KOPT-K1 (cell line): ENCODE results near the gene HOXD8.

Source experiments
- H3K27ac ChIP-seq: fragments of 200-600 bp; sonication (generic); 2 replicates; pipeline ENCODE4 v1.5.1; 2016; ENCODE audit warnings: antibody characterized with exemption, mild to moderate bottlenecking, low read depth, low read length; ENCODE audit not compliant: poor library complexity, severe bottlenecking
- H3K36me3 ChIP-seq: fragments of 200-600 bp; sonication (generic); 2 replicates; pipeline ENCODE4 v1.5.1; 2017; ENCODE audit warnings: antibody characterized with exemption, mild to moderate bottlenecking, low read length, moderate library complexity; ENCODE audit not compliant: insufficient read depth
- H3K9me3 ChIP-seq: fragments of 200-600 bp; sonication (generic); 2 replicates; pipeline ENCODE4 v1.5.1; 2017; ENCODE audit warnings: antibody characterized with exemption, low read length, mild to moderate bottlenecking; ENCODE audit not compliant: insufficient read depth, poor library complexity, severe bottlenecking

The HOXD8 gene

DNA sequence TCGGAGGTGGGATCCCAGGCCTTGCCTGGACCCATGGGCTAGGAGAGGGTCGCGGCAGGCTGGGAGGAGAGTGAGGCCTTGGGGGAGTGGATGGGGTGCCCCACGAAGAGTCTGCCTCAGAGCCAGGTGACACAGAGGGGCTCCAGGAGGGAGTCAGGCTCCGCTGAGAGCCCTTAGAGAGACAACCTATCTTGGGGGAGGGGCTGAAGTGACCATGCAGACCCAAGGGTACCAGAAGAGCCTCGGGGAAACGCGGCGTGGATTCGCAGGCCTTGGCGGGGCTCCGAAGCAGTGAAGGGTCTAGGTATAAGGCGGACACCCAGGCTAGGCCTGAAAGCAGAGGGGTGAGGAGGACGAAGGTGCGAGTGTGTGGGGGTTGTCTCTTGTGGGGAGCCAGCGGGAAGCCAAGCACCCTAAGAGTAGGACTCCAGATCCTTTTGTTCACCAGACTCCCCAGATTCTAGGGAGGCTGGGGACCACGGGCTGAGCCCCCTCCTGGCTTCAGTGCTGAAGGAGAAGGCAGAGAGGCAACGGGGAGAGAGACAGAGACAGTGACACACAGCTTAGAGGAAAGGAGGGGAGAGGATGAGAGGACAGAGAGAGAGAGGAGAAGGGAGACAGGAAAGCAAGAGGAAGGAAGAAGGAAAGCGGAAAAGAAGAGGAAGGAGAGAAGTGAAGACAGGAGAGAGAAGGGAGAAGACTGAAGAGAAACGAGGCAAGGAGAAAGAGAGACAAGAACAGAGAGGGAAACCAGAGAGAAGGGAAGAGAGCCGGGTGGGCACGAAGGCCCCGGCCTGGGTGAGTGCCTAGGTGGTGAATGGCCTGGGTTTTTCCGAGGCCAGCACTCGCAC, 23.6 kb upstream of the HOXD8 start:
- no peak overlapping the region for H3K27ac ChIP-seq
- no peaks in the 10 kb centered on the region for H3K9me3 ChIP-seq
- no peaks in the 10 kb centered on the region for H3K36me3 ChIP-seq

GRCh38 chr2:176106581-176107539, 22.6 kb upstream of the HOXD8 start, which contains the start of gene HOXD11:
TSS of gene HOXD11 (plus strand) at chr2:176107280. CDS start at chr2:176107356, 76 bp downstream.
- Histone ChIP-seq H3K9me3 (no peaks in the 10 kb centered on the region), H3K27ac (no peak within 1 kb of the TSS), H3K36me3 (no peaks in the 10 kb centered on the region)

DNA sequence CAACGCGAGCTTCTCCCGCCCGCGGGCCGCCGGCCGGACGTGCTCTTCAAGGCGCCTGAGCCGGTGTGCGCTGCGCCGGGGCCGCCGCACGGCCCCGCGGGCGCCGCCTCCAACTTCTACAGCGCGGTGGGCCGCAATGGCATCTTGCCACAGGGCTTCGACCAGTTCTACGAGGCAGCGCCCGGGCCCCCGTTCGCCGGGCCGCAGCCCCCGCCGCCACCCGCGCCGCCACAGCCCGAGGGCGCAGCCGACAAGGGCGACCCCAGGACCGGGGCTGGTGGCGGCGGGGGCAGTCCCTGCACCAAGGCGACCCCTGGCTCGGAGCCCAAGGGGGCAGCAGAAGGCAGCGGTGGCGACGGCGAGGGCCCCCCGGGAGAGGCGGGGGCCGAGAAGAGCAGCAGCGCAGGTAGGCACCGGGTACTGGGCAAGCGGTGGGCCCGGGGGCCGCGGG, 21.7 kb upstream of the HOXD8 start:
- H3K9me3 ChIP-seq: no peaks in the 10 kb centered on the region
- H3K36me3 ChIP-seq: no peaks in the 10 kb centered on the region
- no peak overlapping the region for H3K27ac ChIP-seq

- Histone ChIP-seq H3K36me3 (no peaks in the 10 kb centered on the region), H3K27ac (no peak overlapping the region), H3K9me3 (no peaks in the 10 kb centered on the region)
Measured at GRCh38 chr2:176109192-176109901, 20.2 kb upstream of the HOXD8 start.

DNA sequence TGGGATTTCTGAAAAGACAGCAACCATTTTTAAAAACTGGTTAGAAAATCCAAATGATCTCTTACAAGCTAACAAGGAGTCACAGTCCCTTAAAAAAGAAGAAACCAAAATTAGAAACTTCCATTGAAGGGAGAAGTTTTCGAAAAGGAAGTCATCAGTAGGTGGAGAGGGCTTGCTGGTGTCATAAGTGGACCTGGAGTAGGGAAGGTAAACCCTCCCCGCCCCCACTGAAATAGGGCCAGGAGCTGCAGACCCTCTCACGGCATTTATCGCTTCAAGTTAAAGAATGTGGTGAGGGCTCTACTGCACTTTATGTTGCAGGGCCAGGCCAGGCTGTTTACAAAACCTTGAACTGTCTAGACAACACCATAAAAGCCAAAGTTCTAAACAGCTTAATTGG, 19.6 kb upstream of the HOXD8 start:
- no peaks in the 10 kb centered on the region for H3K36me3 ChIP-seq
- no peak overlapping the region for H3K27ac ChIP-seq
- H3K9me3 ChIP-seq: no peaks in the 10 kb centered on the region

DNA sequence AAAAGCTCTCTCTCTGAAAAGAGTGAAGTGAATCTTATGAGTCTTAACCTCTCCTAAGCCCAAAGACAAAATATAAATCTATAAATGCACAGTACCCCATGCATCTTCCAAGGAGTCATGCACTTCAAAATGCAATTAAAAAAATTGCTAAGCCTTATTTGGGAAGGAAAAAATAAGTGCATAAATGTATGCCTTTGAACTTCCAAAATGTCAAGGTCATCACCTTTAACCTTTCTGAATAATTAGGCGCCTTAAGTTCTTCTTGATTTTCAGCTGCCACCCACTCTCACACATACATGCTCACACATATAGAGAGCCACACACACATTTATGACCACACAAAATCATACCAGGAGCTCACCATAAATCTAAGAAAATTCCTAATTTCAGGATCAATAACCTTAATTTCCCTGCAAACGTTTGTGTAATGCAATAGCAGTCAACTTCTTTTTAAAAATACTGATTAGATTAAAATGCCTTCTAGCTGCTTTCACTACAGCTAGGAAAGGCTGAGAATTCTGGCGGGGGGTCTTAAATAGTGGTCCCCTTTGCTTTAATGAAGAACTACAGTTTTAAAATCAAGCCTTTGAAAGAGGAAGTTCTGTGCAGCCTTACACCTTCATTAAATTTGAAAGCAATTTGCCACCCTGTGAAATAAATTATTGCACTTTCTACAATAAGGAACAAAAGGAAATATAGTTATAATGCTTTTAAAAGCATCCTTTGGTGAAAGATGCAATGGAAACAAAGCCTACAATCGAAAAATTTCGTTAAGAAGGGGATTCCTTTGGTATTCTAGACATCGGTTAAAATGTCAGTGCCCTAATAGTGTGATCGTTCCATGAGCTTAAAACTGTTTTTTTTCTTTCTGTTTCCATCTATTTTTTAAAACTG, 18.8 kb upstream of the HOXD8 start:
- no peaks in the 10 kb centered on the region for H3K9me3 ChIP-seq
- H3K27ac ChIP-seq: no peak overlapping the region
- H3K36me3 ChIP-seq: no peaks in the 10 kb centered on the region

DNA sequence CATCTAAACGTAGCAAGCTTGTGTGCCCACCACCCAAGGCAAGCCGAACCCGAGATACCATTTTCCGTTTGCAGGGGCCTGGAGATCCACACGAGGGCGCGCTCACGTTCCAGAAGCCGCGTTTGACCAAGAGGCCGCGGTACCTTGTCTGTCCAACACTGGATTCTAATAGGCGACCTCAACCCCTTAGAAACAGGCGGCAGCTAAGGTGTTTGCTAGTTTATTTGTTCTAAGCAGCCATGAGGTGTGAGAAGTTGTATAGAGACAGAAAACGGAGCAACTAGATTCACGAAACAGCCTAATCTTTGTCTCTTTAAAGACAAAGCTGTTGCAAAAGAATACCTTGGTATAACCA, 18.2 kb upstream of the HOXD8 start:
- Histone ChIP-seq H3K27ac (no peak overlapping the region), H3K36me3 (no peaks in the 10 kb centered on the region), H3K9me3 (no peaks in the 10 kb centered on the region)

- Histone ChIP-seq H3K36me3 (no peaks in the 10 kb centered on the region), H3K27ac (no peak overlapping the region), H3K9me3 (no peaks in the 10 kb centered on the region)
Measured at GRCh38 chr2:176111846-176112374, 17.6 kb upstream of the HOXD8 start.

GRCh38 chr2:176112375-176113302, 16.9 kb upstream of the HOXD8 start:
- no peaks in the 10 kb centered on the region for H3K9me3 ChIP-seq
- no peaks in the 10 kb centered on the region for H3K36me3 ChIP-seq
- H3K27ac ChIP-seq: no peak overlapping the region

GRCh38 chr2:176114120-176114929, 15.2 kb upstream of the HOXD8 start:
- Histone ChIP-seq H3K36me3 (no peaks in the 10 kb centered on the region), H3K27ac (no peak overlapping the region)

DNA sequence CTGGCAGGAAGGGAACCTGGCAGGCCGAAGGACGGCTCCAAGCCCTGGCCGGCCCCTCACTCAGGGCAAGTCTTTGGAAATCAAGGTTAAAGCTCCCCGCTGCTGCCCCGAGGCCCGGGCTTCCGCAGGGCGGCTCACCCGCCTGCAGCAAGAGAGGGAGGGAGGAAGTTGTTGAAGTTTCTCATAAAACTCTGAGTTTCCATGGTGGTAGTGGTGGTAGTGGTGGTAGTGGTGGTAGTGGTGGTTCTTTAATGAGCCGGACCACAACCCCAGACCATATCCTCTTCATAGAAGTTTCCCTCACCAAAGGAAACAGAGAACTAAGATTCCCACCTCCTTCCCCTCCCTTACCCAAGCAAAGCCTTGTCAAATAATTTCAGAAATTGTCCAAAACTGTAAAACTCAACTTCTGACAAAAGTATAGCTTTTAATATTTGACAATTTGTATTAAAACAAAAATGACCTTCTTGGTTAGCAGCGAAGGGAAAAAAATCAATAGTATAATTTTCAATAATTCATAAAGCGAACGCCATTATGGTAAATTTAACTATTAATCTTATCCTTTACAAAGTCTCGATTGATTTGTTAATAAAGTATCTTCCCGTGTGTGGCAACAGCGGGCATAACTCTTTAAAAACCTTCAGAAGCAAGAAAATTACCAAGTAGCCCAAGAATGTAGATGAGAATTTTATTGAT, 14.4 kb upstream of the HOXD8 start:
- H3K9me3 ChIP-seq: no peaks in the 10 kb centered on the region

More at GRCh38 chr2:176114120-176114929, 15.2 kb upstream of the HOXD8 start:
- no peaks in the 10 kb centered on the region for H3K9me3 ChIP-seq

More for the DNA sequence above, 14.4 kb upstream of the HOXD8 start:
- H3K36me3 ChIP-seq: no peaks in the 10 kb centered on the region
- no peak overlapping the region for H3K27ac ChIP-seq
